HG03354 (cell line): ENCODE results near the gene MUC15.
"Not testable (repeated sequence)": the region's sequence is repeated elsewhere in the genome, so short reads cannot be mapped to it uniquely, and the experiment has no call there.

ENCODE experiments used
- ATAC-seq: cut with Tn5 transposase; IDR thresholded peaks from one replicate; pipeline ENCODE4 v1.9.1; 2021; ENCODE audit warnings: mild to moderate bottlenecking; ENCODE audit not compliant: unreplicated experiment, poor library complexity, severe bottlenecking

The MUC15 gene, protein sequence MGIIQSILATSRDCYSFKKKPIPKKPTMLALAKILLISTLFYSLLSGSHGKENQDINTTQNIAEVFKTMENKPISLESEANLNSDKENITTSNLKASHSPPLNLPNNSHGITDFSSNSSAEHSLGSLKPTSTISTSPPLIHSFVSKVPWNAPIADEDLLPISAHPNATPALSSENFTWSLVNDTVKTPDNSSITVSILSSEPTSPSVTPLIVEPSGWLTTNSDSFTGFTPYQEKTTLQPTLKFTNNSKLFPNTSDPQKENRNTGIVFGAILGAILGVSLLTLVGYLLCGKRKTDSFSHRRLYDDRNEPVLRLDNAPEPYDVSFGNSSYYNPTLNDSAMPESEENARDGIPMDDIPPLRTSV

DNA sequence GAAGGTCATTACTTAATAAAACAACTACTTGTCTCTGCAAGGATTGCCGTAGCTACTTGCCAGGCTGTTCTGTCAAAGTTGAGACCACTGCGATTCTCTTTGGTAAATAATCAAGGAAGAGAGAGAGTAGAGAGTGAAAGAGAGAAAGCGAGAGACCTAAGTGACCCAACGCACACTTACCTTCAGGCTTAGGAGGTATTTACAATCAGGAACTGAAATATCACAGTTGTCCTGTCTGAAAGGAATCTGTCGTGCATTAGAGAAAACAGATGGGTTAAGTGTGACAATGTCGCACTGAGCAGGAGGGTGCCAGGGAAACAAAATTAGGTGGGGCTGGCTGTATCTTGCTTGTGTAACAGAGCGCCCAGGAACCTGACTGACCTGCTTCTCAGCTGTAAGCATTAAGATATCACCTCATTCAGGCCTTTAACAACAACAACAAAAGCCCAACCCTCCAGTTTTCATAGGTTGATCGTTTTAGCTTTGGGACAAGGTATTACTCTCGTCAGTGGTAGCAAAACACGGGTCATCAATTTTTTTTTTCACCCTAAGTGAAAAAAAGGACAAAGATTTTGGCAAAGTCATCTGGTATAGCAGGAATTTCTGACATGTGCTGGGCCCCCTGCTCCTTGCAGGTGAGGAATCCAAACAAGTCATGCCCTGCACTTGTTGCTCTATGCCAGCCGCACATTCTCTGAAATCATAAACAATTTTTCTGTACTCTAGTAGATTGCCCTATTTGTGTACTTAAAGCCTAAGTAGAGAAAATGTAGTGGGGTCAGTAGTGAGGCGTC, at the start of gene MUC15:
TSS of gene MUC15 (minus strand) at position 403 of the 794 bp plus-strand sequence. CDS start 5,169 bp downstream, outside the sequence.
- ATAC-seq, result no peak

DNA sequence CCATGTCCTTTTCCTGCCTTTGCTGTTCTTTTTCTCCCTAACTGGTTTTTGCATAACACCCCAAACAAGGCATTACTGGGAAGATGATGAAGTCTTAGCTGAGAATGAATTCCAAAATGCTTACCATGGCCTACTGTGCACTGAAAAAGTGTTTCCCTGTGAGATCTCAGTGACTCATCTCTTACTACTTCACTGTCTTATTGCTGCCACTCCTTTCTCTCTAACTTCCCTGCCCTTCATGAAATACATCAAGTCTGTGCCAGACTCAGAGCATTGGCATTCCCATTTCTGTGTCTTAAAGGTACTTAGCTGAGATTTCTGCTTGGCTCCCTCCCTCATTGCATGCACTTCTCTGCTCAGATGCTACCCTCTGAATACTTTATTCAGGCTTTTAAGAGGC, 49.1 kb upstream of the MUC15 start:
- ATAC-seq, result no peak

DNA sequence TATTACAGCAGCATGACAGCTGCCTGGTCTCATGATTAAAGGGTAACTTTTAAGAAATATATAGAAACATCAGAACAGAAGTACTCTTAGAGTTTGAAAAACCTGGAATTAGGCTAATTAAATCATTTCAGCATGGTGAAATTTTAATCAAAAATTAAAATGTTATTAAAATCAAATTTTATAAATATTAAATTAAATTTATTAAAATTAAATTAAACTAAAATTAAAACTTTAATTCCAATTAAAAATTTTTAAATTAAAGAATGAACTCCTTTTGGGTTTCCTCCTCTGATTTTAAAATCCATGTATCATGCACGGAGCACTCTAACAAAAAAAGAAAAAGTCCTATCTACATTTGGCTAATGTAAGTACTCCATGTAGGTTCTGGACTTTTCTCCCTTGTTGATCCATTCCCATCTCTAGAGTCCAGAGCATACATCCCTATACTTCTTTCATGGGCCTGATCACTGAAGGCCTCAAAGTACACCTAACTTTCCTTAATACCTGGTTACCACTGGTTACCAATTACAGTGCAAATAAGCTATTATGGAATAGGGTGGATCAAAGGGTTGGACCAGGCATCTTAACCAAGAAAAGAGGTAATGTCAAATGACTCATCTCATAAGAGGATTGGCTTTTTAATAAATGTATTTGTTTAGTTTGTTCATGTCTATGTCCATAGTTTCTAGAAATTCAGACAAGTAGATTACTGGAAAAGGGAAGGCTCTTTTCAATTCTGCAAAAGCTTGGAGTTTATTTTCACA, 48.4 kb upstream of the MUC15 start:
- ATAC-seq, result no peak

DNA sequence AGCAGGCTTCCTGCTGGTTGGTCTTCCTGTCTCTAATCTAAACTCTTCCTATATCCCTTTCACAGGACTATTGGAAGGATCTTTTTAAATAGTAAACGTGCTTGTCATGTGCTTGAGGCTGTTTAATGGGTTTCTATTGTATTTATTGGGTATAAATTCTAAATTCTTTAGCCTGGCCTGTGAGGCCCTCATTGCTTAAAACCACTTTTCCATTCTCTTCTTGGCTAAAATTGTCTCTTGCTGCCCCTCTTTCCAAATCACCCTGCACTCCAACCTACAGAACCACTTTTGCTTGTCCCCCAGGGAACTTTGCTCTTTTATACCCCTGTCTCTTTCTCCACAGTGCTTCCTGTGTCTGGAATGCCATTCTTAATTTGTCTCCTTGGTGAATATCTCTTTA, 46.4 kb upstream of the MUC15 start:
- no peak for ATAC-seq

DNA sequence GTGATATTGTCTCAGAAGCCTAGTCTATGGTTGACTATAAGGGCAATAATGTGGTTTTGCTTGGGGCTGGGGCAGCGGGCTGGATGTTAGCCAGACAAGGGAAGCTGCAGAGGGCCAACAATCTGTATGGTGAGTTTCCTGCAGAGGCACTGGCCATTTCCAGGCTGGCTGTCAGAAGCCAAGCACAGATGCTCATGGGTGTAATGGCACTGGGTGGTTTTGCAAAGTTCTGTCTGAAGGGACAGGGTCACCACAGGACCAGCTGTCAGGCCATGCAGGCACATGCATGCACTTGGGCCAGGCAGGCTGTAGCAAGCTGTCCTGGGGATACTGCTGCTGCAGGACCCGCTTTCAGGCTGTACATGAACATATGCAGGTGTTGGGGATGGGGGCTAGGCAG, 41.7 kb upstream of the MUC15 start:
- ATAC-seq, result no peak

DNA sequence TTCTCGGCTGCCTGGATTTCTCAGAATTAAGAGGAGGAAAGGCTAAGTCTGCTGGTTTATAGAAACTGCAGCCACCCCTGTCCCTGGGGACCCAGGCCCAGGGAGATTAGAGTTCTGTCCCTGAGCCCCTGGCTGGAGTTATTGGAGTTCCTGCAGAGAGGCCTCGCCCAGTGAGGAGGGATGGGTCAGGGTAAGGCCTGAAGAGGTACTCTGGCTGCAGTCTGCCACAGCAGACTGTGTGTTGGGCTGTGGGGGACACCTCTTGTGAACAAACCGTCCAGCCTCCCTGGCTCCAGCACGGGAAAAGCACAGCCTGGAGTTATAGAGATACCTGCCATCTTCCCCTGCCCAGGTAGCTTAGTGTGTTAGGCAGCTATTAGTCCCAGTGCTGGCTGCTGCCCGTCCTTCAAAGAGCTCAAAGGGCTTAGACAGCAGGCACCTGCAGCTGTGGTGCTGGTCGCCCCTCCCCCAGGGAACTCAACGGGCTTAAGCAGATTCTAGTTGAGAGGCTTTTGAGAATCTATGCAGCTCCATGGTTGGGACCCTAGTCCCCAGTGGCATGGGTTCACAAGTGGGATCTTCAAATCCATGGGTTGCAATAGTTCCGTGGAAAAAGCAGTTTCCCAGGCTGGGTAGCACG, 36.6 kb upstream of the MUC15 start:
- no peak for ATAC-seq

DNA sequence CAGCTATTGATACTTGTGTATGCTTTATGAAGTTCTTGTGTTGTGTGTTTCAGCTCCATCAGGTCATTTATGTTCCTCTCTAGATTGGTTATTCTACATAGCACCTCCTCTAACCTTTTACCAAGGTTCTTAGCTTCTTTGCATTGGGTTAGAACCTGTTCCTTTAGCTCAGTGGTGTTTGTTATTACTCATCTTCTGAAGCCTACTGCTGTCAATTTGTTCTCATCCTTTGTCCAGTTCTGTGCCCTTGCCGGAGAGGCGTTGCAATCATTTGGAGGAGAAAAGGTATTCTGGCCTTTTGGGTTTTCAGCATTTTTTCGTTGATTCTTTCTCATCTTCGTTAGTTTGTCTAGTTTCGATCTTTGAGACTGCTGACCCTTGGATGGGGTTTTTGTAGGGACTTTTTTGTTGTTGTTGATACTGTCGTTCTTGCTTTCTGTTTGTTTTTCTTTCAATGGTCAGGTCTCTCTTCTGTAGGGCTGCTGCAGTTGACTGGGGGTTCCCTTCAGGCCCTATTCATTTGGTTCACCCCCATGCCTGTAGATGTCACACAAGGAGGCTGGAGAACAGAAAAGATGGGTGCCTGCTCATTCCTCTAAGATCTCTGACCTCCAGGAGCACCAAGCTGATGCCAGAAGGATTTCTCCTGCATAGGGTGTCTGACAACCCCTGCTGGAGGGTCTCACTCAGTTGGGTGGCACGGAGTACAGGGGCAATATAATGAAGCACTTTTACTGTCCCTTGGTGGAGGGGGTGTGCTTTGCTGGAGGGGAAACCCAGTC, 35.9 kb upstream of the MUC15 start:
- no peak for ATAC-seq

DNA sequence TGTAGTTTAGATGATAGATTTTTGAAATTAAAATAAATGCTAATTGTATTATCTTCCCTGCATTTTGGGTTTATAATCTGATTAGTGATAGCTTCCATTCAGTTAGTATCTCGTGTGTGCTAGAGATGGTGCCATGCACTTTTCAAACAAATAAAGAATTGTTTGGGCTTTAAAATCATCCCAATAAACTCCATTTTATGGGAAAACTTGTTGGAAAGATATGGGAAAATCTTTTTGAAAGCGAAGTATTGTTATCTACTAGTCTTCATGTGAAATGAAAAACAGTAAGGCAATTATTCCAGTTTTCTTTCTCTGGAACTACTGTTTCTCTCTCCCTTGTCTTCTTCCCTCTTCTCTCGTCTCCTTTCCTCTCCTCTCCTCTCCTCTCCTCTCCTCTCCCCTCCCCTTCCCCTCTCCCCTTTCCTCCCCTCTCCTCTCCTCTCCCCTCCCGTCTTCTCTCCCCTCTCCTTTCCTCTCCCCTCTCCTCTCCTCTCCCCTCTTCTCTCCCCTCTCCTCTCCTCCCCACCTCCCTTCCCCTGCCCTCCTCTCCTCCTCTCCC, 27.9 kb upstream of the MUC15 start:
- no peak for ATAC-seq

DNA sequence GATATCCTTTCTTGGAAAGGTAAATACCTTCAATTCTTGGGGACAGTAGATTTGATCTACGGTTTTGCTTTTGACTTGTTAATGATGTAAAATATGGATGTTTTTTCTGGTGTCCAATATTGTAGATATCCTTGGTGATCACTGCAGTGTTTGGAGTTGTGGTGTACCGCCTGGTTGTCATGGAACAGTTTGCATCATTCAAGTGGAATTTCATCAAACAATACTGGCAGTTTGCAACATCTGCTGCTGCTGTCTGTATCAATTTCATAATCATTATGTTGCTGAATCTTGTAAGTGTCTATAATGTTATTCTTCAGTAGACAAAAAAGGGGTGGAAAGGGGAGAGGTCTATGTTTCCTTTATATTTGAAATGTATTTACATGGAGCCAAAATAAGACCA, 27.4 kb upstream of the MUC15 start:
- no peak for ATAC-seq

DNA sequence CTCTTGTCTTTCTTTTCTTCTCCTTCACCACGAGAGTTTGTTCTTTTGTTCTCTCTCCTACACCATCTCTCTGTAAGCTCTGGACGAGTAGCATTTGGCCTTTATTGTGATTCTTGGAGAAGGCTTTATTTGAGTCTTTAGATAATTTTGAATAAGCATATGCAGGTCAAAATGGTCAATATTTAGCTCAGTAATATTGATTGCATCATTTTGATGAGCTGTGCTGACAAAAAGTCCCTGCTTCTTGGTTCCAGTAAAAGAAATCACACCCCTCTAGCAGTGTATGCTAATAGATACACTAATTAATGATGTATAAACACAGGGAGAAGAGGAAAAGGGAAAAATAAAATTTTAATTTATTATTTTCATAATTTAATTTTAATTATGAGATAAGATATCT, 25.8 kb upstream of the MUC15 start:
- no peak for ATAC-seq

DNA sequence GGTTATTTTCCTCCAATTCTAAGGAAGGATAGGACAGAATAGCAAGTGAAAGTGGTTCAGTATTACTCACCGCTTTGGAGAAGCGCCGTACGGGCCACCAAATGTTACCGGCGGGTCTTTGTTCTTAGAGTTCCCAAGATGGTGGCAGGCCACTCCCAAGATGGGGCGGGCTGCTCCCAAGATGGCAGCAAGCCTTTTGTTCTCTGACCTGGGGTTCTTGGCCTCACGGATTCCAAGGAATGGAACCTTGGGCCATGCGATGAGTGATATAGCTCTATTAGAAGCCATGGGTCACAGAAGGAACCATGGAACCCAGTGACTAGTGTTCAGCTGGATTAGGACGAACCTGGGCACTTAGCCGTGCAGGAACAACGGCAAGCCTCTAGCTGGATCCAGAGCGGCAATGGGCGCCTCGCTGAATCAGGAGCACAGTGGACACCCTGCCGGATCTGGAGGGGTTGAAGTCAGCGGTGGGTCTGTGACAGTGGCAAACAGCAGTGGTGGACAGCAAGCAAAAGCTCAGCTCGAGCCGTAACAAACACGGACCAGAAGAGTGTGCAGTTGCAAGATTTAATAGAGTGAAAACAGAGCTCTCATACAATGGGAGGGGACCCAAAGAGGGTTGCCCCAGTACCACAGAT, 25.1 kb upstream of the MUC15 start:
- not testable (repeated sequence) for ATAC-seq

DNA sequence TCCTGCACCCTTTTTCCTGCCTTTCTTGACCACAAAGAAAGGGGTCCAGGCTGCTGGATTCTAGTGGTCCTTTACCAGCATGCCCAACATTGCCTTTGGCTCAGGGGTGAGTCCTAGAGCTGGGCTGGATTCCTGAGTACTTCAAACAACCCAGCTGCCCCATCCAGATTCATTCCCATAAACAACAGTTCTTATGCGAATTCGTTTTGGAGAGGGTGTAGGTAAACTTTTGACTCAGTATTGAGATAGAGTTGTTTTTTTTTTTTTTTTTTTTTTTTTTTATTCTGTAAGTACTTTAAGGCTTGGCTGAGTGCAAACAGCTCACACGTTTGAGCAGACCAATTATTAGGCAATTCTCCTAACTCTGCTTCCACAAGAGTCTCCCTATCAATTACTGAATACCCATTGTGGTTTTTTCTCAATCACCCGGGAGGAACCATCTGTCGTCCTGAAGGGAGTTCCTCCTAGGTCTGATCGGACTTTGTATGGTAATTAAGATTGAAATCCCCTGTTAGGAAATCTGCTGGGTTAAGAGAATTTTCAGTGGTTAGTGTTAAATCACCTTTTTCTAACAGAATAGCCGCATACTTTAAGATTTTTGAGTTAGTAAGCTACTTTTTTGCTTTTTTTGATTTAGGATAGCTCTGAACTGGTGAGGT, 23.3 kb upstream of the MUC15 start:
- ATAC-seq, result not testable (repeated sequence)

DNA sequence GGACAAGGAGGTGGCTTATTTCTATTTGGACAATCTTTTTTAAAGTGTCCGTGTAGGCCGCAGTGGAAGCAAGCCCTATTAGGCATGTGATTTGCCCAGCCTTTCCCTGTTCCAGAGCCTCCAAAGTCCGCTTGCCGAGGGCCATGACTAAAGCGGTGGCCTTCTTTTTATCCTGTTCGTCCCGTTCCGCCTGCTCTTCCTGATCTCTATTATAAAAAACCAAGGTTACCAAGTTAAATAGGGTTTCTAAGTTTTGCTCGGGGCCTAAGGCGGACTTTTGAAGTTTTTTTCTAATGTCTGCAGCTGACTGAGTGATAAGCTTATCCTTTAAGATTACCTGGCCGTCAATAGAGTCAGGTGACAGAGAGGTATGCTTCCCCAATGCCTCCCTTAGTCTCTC, 21.6 kb upstream of the MUC15 start:
- no peak for ATAC-seq

DNA sequence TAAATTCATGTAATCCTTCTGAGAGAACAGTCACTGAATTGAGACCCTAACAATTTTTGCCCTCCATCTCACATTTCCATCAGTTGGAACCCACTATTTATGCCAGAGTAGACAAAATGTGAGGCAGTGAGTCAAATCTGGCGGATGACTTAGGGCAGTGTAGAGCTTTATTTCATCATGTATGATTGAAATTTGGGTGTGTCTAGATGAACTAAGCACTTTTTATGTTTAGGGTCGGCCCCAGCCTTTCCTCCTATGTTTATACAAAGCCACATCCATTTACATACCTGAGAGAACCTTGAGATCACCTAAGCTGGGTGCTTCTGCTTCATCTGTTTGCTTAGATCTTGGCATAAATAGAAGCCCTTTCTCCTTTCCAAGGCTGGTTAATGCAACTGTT, 15.0 kb upstream of the MUC15 start:
- no peak for ATAC-seq

DNA sequence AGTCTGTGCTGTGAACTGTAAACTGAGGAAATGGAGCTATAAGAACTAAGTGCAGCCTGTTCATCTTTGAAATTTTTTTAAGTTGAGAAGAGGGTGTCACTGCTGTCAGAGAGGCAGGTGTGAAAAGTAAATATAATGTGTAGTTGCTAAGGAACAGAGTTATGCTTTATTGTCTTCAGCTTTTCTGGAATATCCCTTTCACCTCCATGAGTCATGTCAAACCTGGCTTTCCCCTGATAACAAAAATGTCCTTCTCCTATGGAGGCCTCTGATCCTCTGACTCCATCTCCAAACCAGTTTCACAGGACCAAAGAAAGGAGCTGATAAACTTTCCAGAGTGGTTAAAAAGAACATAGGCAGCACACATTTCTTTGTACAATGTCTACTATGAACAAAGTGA, 12.8 kb upstream of the MUC15 start:
- ATAC-seq, result no peak

DNA sequence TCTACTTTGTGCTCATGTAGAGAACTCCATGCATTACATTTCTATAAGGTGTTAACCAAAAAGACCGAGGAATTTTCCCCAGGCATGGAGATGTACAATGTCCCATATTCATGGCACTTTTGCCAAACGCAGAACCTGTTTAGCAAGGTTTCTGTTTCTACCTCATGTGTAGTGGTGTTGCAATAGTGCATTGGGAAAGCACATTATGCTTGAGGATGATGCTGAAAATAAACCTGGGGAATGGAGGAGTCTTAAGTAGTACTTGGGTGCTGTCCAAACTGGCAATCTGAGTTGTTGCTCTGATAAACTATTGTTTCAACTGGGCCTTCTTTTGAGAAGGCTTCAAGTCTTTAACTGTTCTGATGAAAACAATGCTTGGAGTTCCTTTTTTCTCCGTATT, 11.5 kb upstream of the MUC15 start:
- no peak for ATAC-seq

DNA sequence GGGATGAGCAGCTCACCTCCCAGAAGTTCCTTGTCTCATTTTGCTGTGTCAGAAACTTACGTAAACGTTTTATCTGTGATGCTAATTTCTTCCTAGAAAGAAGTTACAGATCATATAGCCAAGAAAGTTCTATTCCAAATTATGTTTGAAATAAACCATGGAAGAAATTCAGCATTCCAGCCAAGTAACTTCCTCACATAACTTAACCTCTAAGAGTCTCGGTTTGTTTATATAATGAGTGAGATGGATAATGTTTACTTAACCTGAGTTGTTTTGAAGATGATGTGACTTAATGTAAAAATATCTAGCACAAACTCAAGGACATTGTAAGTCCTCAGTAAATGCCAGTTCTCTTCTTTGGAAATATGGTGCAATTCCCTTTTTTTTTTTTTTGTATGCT, 8.9 kb upstream of the MUC15 start:
- no peak for ATAC-seq

DNA sequence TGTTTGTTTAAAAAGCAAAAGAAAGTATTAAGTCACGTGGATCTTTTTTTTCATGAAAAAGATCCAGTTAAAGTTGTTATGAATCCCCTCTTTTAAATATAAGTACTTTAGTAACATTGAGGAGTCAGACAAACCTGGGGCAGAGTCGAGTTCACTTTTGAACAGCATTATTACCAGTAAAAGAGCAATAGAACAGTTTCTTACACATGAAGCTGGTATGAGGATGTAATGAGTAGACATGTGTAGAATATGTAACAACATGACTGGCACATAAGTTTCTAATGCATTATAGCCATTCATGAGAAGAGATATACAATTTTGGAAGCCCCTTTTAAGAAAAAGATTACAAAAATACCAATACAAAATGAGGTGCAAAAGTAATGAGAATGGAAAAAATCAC, 7.6 kb upstream of the MUC15 start:
- no peak for ATAC-seq
